ENCODE data around the gene SAE1.
"Not testable (repeated sequence)": the region's sequence is repeated elsewhere in the genome, so short reads cannot be mapped to it uniquely, and the experiment has no call there.

Gene SAE1

GRCh38 chr19:47243364-47243775 lies 112.7 kb downstream of the SAE1 start:
- DNase-seq: no peak

- peak; percentile 95 to 98 for DNase-seq
Observed at GRCh38 chr19:47243776-47244547, 113.3 kb downstream of the SAE1 start.

- peak; percentile 91 to 96 for DNase-seq
Observed at GRCh38 chr19:47247308-47247990, 116.8 kb downstream of the SAE1 start.

GRCh38 chr19:47253016-47253415 lies 122.4 kb downstream of the SAE1 start:
- DNase-seq: not testable (repeated sequence)

- no peak for DNase-seq
Observed at GRCh38 chr19:47253467-47253881, 122.8 kb downstream of the SAE1 start.

- no peak for DNase-seq
Observed at GRCh38 chr19:47253970-47254369, 123.3 kb downstream of the SAE1 start.

- DNase-seq: peak; percentile 95 to 96
Observed at GRCh38 chr19:47255879-47256692, 125.5 kb downstream of the SAE1 start, which contains the start of gene CCDC9. Gene CCDC9 (plus strand): TSS chr19:47256525. CDS start chr19:47258401, 1,876 bp downstream.

- peak; percentile 100 for DNase-seq
Observed at GRCh38 chr19:47256693-47257410, 126.2 kb downstream of the SAE1 start.

GRCh38 chr19:47257411-47258169 lies 127.0 kb downstream of the SAE1 start:
- DNase-seq: peak in 1 of 2 experiments; percentile 29

- DNase-seq: no peak
Observed at GRCh38 chr19:47258434-47258833, 127.8 kb downstream of the SAE1 start.

- no peak for DNase-seq
Observed at GRCh38 chr19:47258895-47259555, 128.4 kb downstream of the SAE1 start.
